Measurements from ENCODE around the gene SLC1A4. TPM values are rescaled to one million over a fixed set of nuclear protein-coding genes. Genes with fewer than 3 reads are reported as not detected.
A peak's percentile ranks its signal among the peaks of the same experiment; 100 is the strongest.

Gene SLC1A4
- total RNA-seq, 2 donors from 2014 or later, result 21.2 to 33.2 TPM

- no peaks in the 10 kb centered on the region for H3K36me3 ChIP-seq
- peak; percentile 94 for DNase-seq (ENCODE audit: low spot score)
- WGBS, result 32% methylated on average over 12 of the region's 12 CpGs
- H3K9me3 ChIP-seq, result no peaks in the 10 kb centered on the region
- no peak overlapping the region for H3K4me3 ChIP-seq
- intact Hi-C loops (cut with DNase I), result no loop called here
- H3K27me3 ChIP-seq (replicated peaks; ENCODE audit: insufficient read depth), result no peaks in the 10 kb centered on the region
- H3K27ac ChIP-seq, result no peak overlapping the region
- TF ChIP-seq POLR2A (IDR thresholded peaks at IDR 0.05) (no peak), CTCF (IDR thresholded peaks at IDR 0.05) (no peak), POLR2AphosphoS5 (IDR thresholded peaks at IDR 0.05) (peak; percentile 88)
- no peaks in the 10 kb centered on the region for H3K4me1 ChIP-seq (replicated peaks)
These were observed 45.6 kb upstream of the SLC1A4 start for GRCh38 chr2:64943387-64944150.

- no peak for TF ChIP-seq CTCF (IDR thresholded peaks at IDR 0.05)
- no peak for TF ChIP-seq POLR2AphosphoS5 (IDR thresholded peaks at IDR 0.05)
- no peak for TF ChIP-seq POLR2A (IDR thresholded peaks at IDR 0.05)
- no peak overlapping the region for H3K4me3 ChIP-seq
- H3K36me3 ChIP-seq, result no peaks in the 10 kb centered on the region
- no peaks in the 10 kb centered on the region for H3K27me3 ChIP-seq (replicated peaks; ENCODE audit: insufficient read depth)
- intact Hi-C loops (cut with DNase I), result no loop called here
- no peaks in the 10 kb centered on the region for H3K9me3 ChIP-seq
- no peak for DNase-seq (ENCODE audit: low spot score)
- WGBS, result 65% methylated on average over 4 of the region's 4 CpGs
- no peak overlapping the region for H3K27ac ChIP-seq
- no peaks in the 10 kb centered on the region for H3K4me1 ChIP-seq (replicated peaks)
These were observed 44.7 kb upstream of the SLC1A4 start for GRCh38 chr2:64944484-64944883.

GRCh38 chr2:64945973-64946768 is 43.0 kb upstream of the SLC1A4 start:
- Histone ChIP-seq H3K27ac (no peak overlapping the region), H3K9me3 (no peaks in the 10 kb centered on the region), H3K36me3 (no peaks in the 10 kb centered on the region), H3K27me3 (replicated peaks; ENCODE audit: insufficient read depth) (no peaks in the 10 kb centered on the region), H3K4me3 (no peak overlapping the region), H3K4me1 (replicated peaks) (no peaks in the 10 kb centered on the region)
- intact Hi-C loops (cut with DNase I), result no loop called here
- WGBS, result 35% methylated on average over 14 of the region's 14 CpGs
- no peak for TF ChIP-seq POLR2A (IDR thresholded peaks at IDR 0.05)
- no peak for TF ChIP-seq POLR2AphosphoS5 (IDR thresholded peaks at IDR 0.05)
- no peak for TF ChIP-seq CTCF (IDR thresholded peaks at IDR 0.05)
- no peak for DNase-seq (ENCODE audit: low spot score)

GRCh38 chr2:64946769-64947247 is 42.4 kb upstream of the SLC1A4 start:
- no peaks in the 10 kb centered on the region for H3K27me3 ChIP-seq (replicated peaks; ENCODE audit: insufficient read depth)
- H3K36me3 ChIP-seq, result no peaks in the 10 kb centered on the region
- H3K4me1 ChIP-seq (replicated peaks), result no peaks in the 10 kb centered on the region
- TF ChIP-seq POLR2AphosphoS5 (IDR thresholded peaks at IDR 0.05) (no peak), POLR2A (IDR thresholded peaks at IDR 0.05) (no peak), CTCF (IDR thresholded peaks at IDR 0.05) (no peak)
- no peaks in the 10 kb centered on the region for H3K9me3 ChIP-seq
- intact Hi-C loops (cut with DNase I), result no loop called here
- no peak overlapping the region for H3K4me3 ChIP-seq
- DNase-seq (ENCODE audit: low spot score), result no peak
- no peak overlapping the region for H3K27ac ChIP-seq

All from prostate gland (tissue), 2 donors.